SU-DHL-6 (cell line): ENCODE data around the gene SORL1-AS1.

ENCODE experiments used
- H2AFZ ChIP-seq: fragments of 200-600 bp; sonication (generic); 2 replicates; pipeline ENCODE4 v1.6.1; 2014; ENCODE audit warnings: low read depth, mild to moderate bottlenecking, moderate library complexity, mixed read lengths, antibody characterized with exemption, low read length; ENCODE audit not compliant: severe bottlenecking
- H3F3A ChIP-seq: fragments of 200-600 bp; shearing (Covaris generic); 2 replicates; pipeline ENCODE4 v1.6.0; 2016; ENCODE audit warnings: antibody characterized with exemption, mild to moderate bottlenecking; ENCODE audit not compliant: insufficient read depth
- H3K27ac ChIP-seq: fragments of 200-600 bp; sonication (generic); 2 replicates; pipeline ENCODE4 v1.5.1; 2016; ENCODE audit warnings: low read depth, mild to moderate bottlenecking, low read length, moderate library complexity, mixed read lengths
- H3K27me3 ChIP-seq: fragments of 200-600 bp; sonication (generic), shearing (Covaris generic); 2 replicates; pipeline ENCODE4 v1.6.0; 2014; ENCODE audit warnings: mild to moderate bottlenecking, low read length
- H3K36me3 ChIP-seq: fragments of 200-600 bp; sonication (generic); 2 replicates; pipeline ENCODE4 v1.6.1; 2014; ENCODE audit warnings: mild to moderate bottlenecking, low read length, mixed read lengths
- H3K4me2 ChIP-seq: fragments of 300-600, 200-600 bp; shearing (Covaris generic), sonication (generic); 2 replicates; pipeline ENCODE4 v1.6.0; 2014; ENCODE audit warnings: low read length, low read depth, mild to moderate bottlenecking; ENCODE audit not compliant: poor library complexity, severe bottlenecking
- H3K4me3 ChIP-seq: fragments of 200-600 bp; sonication (generic); 2 replicates; pipeline ENCODE4 v1.5.1; 2014; ENCODE audit warnings: antibody characterized with exemption, low read length, mild to moderate bottlenecking, mixed read lengths; ENCODE audit not compliant: insufficient read depth, poor library complexity, severe bottlenecking
- H3K79me2 ChIP-seq: fragments of 200-600 bp; sonication (generic); 2 replicates; pipeline ENCODE4 v1.6.1; 2014; ENCODE audit warnings: mild to moderate bottlenecking, low read length, moderate library complexity; ENCODE audit not compliant: insufficient read depth
- H3K9ac ChIP-seq: fragments of 200-600 bp; sonication (generic); 2 replicates; pipeline ENCODE4 v1.7.0; 2014; ENCODE audit warnings: mild to moderate bottlenecking, low read length
- H3K9me2 ChIP-seq: fragments of 200-600 bp; sonication (generic); replicated peaks from 2 replicates; pipeline ENCODE4 v1.6.1; 2014; ENCODE audit warnings: low read length; ENCODE audit not compliant: insufficient read depth
- H3K9me3 ChIP-seq: fragments of 200-600 bp; sonication (generic); 2 replicates; pipeline ENCODE4 v1.6.1; 2014; ENCODE audit warnings: low read length, mixed read lengths; ENCODE audit not compliant: insufficient read depth
- H4K20me1 ChIP-seq: fragments of 200-600 bp; sonication (generic); 2 replicates; pipeline ENCODE4 v1.6.1; 2014; ENCODE audit warnings: low read depth, mild to moderate bottlenecking, antibody characterized with exemption, low read length, moderate library complexity, mixed read lengths
- EZH2phosphoT487 ChIP-seq: fragments of 200-600 bp; sonication (generic), shearing (Covaris generic); conservative IDR thresholded peaks from 2 replicates; pipeline ENCODE4 v1.6.1; 2018; ENCODE audit warnings: mild to moderate bottlenecking, antibody characterized with exemption, low read length, moderate library complexity, mixed read lengths
- TF ChIP-seq, protein P1 (sequence below): fragments of 200-600 bp; sonication (generic); IDR thresholded peaks from one replicate; pipeline ENCODE4 v1.5.1; 2017; ENCODE audit warnings: antibody characterized with exemption, mild to moderate bottlenecking, low read length, moderate library complexity; ENCODE audit not compliant: insufficient read depth, poor library complexity, severe bottlenecking

The SORL1-AS1 gene

DNA sequence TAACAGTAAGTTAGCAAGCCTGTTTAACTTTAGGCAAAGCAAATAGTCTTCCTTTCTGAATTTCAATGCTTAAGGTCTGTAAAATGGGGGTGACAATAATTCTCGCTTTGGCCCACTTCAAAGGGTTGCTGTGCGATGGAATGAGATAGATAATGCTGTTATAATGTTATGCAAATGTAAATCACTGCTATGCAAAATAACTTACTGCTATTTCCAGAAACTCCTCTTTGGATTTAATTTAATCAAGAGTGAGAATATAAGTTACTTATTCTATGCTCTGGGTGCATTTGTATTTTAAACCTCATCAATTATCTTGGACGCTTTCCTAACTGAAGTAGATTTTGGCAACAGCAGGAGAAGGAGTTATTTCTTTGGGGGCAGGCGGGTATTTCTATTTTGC is 4.8 kb downstream of the SORL1-AS1 start:
- Histone ChIP-seq H3K4me2 (peak overlapping the region; percentile 83), H4K20me1 (no peaks in the 10 kb centered on the region), H3K27me3 (no peaks in the 10 kb centered on the region), H3F3A (peaks cover 85% of the 10 kb centered on the region), H3K79me2 (peaks cover 24% of the 10 kb centered on the region), H3K9ac (peak overlapping the region; percentile 96), H3K4me3 (no peak overlapping the region), H3K36me3 (peaks cover under 1% of the 10 kb centered on the region; the same call in 1 of the 2 replicates), H2AFZ (no peak overlapping the region), H3K27ac (peak overlapping the region; percentile 98), H3K9me3 (no peaks in the 10 kb centered on the region), H3K9me2 (no peaks in the 10 kb centered on the region)
- TF ChIP-seq, protein P1, sequence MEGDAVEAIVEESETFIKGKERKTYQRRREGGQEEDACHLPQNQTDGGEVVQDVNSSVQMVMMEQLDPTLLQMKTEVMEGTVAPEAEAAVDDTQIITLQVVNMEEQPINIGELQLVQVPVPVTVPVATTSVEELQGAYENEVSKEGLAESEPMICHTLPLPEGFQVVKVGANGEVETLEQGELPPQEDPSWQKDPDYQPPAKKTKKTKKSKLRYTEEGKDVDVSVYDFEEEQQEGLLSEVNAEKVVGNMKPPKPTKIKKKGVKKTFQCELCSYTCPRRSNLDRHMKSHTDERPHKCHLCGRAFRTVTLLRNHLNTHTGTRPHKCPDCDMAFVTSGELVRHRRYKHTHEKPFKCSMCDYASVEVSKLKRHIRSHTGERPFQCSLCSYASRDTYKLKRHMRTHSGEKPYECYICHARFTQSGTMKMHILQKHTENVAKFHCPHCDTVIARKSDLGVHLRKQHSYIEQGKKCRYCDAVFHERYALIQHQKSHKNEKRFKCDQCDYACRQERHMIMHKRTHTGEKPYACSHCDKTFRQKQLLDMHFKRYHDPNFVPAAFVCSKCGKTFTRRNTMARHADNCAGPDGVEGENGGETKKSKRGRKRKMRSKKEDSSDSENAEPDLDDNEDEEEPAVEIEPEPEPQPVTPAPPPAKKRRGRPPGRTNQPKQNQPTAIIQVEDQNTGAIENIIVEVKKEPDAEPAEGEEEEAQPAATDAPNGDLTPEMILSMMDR: no peak
- no peak for TF ChIP-seq EZH2phosphoT487

DNA sequence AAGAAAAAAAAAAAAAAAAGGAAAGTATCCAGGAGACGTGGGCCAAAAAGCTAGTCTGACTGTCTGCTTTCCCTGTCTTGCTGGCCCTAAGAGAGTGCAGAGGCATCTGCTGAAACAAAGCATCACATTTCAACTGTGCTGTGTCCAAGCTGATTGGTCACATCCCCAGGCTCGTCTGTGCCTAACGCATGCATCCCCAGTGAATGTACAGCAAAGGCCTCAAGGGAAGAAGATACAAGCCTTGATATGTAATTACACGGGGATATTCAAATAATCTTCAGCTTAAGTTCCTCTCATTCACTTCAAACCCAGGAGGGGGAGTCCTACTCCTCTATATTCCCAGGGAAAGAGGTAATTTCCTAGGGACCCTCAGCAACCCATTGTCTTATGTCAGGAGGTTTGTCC is 6.0 kb downstream of the SORL1-AS1 start:
- H3K27ac ChIP-seq: peak overlapping the region; percentile 98
- peak overlapping the region; percentile 83 for H3K4me2 ChIP-seq

DNA sequence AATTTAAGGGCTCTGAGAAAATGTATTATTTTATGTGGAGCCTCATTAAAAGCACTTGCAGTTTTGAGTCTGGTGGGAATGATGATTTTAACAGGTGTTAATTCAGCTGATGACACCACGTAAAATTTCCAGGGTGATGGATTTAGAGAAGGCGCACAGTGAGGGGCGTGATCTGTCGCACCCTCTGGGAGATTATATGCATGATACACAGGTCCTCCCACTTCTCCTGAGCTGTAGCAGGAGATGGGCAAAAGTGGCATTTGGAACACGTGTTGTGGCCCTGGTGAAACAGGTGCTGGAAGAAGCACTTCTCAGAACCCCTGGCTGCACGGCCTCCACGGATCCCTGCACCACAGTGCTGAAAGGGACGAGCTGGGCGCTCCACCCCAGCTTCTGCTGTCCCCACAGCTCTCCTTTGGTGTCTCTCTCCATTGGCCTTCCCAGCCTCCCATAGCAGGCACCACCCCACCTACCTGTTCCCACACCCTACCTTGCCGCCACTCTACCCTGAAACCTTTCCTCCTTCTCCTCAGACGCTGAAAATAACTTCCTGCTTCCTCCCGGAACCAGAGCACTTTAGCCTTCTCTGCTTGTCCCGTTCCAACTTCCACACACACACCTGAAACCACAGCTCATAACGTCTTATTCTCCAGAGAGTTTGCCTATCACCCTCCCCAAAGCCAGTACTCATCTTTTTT is 7.5 kb downstream of the SORL1-AS1 start:
- Histone ChIP-seq H3K4me2 (peak overlapping the region; percentile 83), H3F3A (peaks cover 65% of the 10 kb centered on the region), H3K27me3 (no peaks in the 10 kb centered on the region), H3K9me3 (no peaks in the 10 kb centered on the region), H3K27ac (peak overlapping the region; percentile 98), H3K36me3 (no peaks in the 10 kb centered on the region), H3K4me3 (peak overlapping the region; percentile 3), H3K9ac (peak overlapping the region; percentile 96), H2AFZ (no peak overlapping the region), H3K9me2 (no peaks in the 10 kb centered on the region), H4K20me1 (no peaks in the 10 kb centered on the region), H3K79me2 (no peaks in the 10 kb centered on the region)
- no peak for TF ChIP-seq EZH2phosphoT487
- TF ChIP-seq, protein P1: no peak

More for the DNA sequence above, 6.0 kb downstream of the SORL1-AS1 start:
- Histone ChIP-seq H3K4me3 (no peak overlapping the region), H3K9me2 (no peaks in the 10 kb centered on the region), H2AFZ (no peak overlapping the region), H3K79me2 (peaks cover 14% of the 10 kb centered on the region), H3F3A (peaks cover 80% of the 10 kb centered on the region), H3K9me3 (no peaks in the 10 kb centered on the region), H3K9ac (peak overlapping the region; percentile 96), H3K36me3 (no peaks in the 10 kb centered on the region), H3K27me3 (no peaks in the 10 kb centered on the region), H4K20me1 (no peaks in the 10 kb centered on the region)
- TF ChIP-seq EZH2phosphoT487: no peak
- TF ChIP-seq, protein P1: no peak
